ENCODE measurements around the gene FGF14.

FGF14 gene

GRCh38 chr13:101795025-101795424 lies 606.8 kb downstream of the FGF14 start:
- DNase-seq (ENCODE audit: low spot score) (no peak), FAIRE-seq (no peak)

GRCh38 chr13:101792189-101792588 lies 609.7 kb downstream of the FGF14 start:
- no peak for DNase-seq (ENCODE audit: low spot score)
- no peak for FAIRE-seq

GRCh38 chr13:101785858-101786257 lies 616.0 kb downstream of the FGF14 start:
- DNase-seq (ENCODE audit: low spot score) (no peak), FAIRE-seq (no peak)

GRCh38 chr13:101784313-101784712 lies 617.5 kb downstream of the FGF14 start:
- no peak for FAIRE-seq
- DNase-seq (ENCODE audit: low spot score), result no peak

GRCh38 chr13:101783554-101783953 lies 618.3 kb downstream of the FGF14 start:
- no peak for FAIRE-seq
- no peak for DNase-seq (ENCODE audit: low spot score)

GRCh38 chr13:101780211-101780610 lies 621.6 kb downstream of the FGF14 start:
- FAIRE-seq, result no peak
- DNase-seq (ENCODE audit: low spot score), result no peak

GRCh38 chr13:101779147-101779546 lies 622.7 kb downstream of the FGF14 start:
- FAIRE-seq, result no peak
- no peak for DNase-seq (ENCODE audit: low spot score)

GRCh38 chr13:101775267-101775666 lies 626.6 kb downstream of the FGF14 start:
- FAIRE-seq (no peak), DNase-seq (ENCODE audit: low spot score) (no peak)

- FAIRE-seq, result no peak
- DNase-seq (ENCODE audit: low spot score), result no peak
These were observed 627.5 kb downstream of the FGF14 start for GRCh38 chr13:101774393-101774792.

- no peak for DNase-seq (ENCODE audit: low spot score)
- FAIRE-seq, result no peak
These were observed 628.8 kb downstream of the FGF14 start for GRCh38 chr13:101773062-101773461.

- DNase-seq (ENCODE audit: low spot score) (no peak), FAIRE-seq (no peak)
These were observed 634.7 kb downstream of the FGF14 start for GRCh38 chr13:101767131-101767530.

- DNase-seq (ENCODE audit: low spot score) (no peak), FAIRE-seq (no peak)
These were observed 638.7 kb downstream of the FGF14 start for GRCh38 chr13:101763191-101763590.

GRCh38 chr13:101757446-101758039 lies 644.3 kb downstream of the FGF14 start:
- peak; percentile 25 for DNase-seq (ENCODE audit: low spot score)
- peak; percentile 70 for FAIRE-seq

GRCh38 chr13:101755228-101755887 lies 646.5 kb downstream of the FGF14 start:
- no peak for DNase-seq (ENCODE audit: low spot score)
- FAIRE-seq, result no peak

- no peak for DNase-seq (ENCODE audit: low spot score)
- no peak for FAIRE-seq
These were observed 649.4 kb downstream of the FGF14 start for GRCh38 chr13:101752432-101752831.

- FAIRE-seq (no peak), DNase-seq (ENCODE audit: low spot score) (no peak)
These were observed 650.4 kb downstream of the FGF14 start for GRCh38 chr13:101751488-101751887.

GRCh38 chr13:101749584-101749983 lies 652.3 kb downstream of the FGF14 start:
- DNase-seq (ENCODE audit: low spot score), result no peak
- no peak for FAIRE-seq

GRCh38 chr13:101747039-101747438 lies 654.8 kb downstream of the FGF14 start:
- FAIRE-seq (peak; percentile 89), DNase-seq (ENCODE audit: low spot score) (peak; percentile 23)

GRCh38 chr13:101746513-101746912 lies 655.3 kb downstream of the FGF14 start:
- FAIRE-seq, result no peak

GRCh38 chr13:101739382-101740178 lies 662.3 kb downstream of the FGF14 start:
- DNase-seq (ENCODE audit: low spot score), result peak; percentile 57
- peak; percentile 93 for FAIRE-seq

More at GRCh38 chr13:101746513-101746912, 655.3 kb downstream of the FGF14 start:
- DNase-seq (ENCODE audit: low spot score), result no peak

GRCh38 chr13:101738336-101738735 lies 663.5 kb downstream of the FGF14 start:
- DNase-seq (ENCODE audit: low spot score) (no peak), FAIRE-seq (no peak)

- FAIRE-seq (no peak), DNase-seq (ENCODE audit: low spot score) (no peak)
These were observed 665.3 kb downstream of the FGF14 start for GRCh38 chr13:101736566-101736965.
